ENCODE measurements around the gene NSUN2. TPM values are rescaled to one million over a fixed set of nuclear protein-coding genes. Genes with fewer than 3 reads are reported as not detected.

The NSUN2 gene
- total and polyA plus RNA-seq, 2 of the 4 experiments (the other 2 are of a cell fraction): 51.1 to 61.1 TPM

- Histone ChIP-seq H3K36me3 (ENCODE audit: control insufficient read depth, insufficient read depth, low read length) (no peaks in the 10 kb centered on the region), H3K4me3 (ENCODE audit: insufficient read depth, low read depth, low read length) (no peak overlapping the region), H2AK9ac (replicated peaks; ENCODE audit: low read depth, low read length, poor library complexity) (no peak overlapping the region), H3K79me1 (ENCODE audit: low read depth in 1 of 2, low read length in 2 of 2) (no peaks in the 10 kb centered on the region), H2BK5ac (ENCODE audit: low read depth, low read length, poor library complexity, severe bottlenecking) (no peak overlapping the region), H2BK15ac (ENCODE audit: low read depth, low read length) (no peak overlapping the region), H3K9ac (ENCODE audit: low read depth, low read length) (no peak overlapping the region), H4K20me1 (ENCODE audit: insufficient read depth, low read length) (no peaks in the 10 kb centered on the region), H3K4me1 (ENCODE audit: control insufficient read depth, insufficient read depth, low read length) (peaks cover 5% of the 10 kb centered on the region; the same call in 1 of the 2 replicates), H3K56ac (ENCODE audit: extremely low read depth, insufficient read depth, low read length) (no peak overlapping the region), H4K91ac (ENCODE audit: insufficient read depth, low read depth, low read length) (no peak overlapping the region), H2BK120ac (ENCODE audit: low read depth, low read length) (no peak overlapping the region), H2AK5ac (ENCODE audit: low read depth, low read length) (no peak overlapping the region), H3K23ac (ENCODE audit: low read depth, low read length) (no peak overlapping the region), H3K14ac (replicated peaks; ENCODE audit: low read depth, low read length) (no peak overlapping the region), H4K8ac (ENCODE audit: low read depth in 2 of 2, low read length in 2 of 2) (no peak overlapping the region), H3K9me3 (ENCODE audit: control insufficient read depth, insufficient read depth, low read length) (no peaks in the 10 kb centered on the region), H3K18ac (ENCODE audit: low read depth, low read length) (no peak overlapping the region), H2BK20ac (ENCODE audit: low read depth, low read length) (no peak overlapping the region), H3K27ac (ENCODE audit: insufficient read depth, low read length) (no peak overlapping the region), H3K9me1 (ENCODE audit: insufficient read depth, low read length) (no peaks in the 10 kb centered on the region), H3K27me3 (ENCODE audit: control insufficient read depth, insufficient read depth, low read length) (peaks cover 45% of the 10 kb centered on the region), H4K5ac (ENCODE audit: low read depth, low read length) (no peak overlapping the region), H3K4ac (ENCODE audit: low read depth, low read length) (no peak overlapping the region), H2AFZ (replicated peaks; ENCODE audit: low read length, poor library complexity) (no peak overlapping the region), H3K4me2 (ENCODE audit: low read depth, low read length) (no peak overlapping the region)
- intact Hi-C loops (cut with micrococcal nuclease): no loop called here
- no TSS peak for BruUV-seq (replicated peaks)
- no peak for ATAC-seq (ENCODE audit: low read depth)
- in situ Hi-C loops (cut with MboI; ENCODE audit: low sequenced_read_pairs): no loop called here
- dilution Hi-C loops (cut with HindIII; ENCODE audit: low sequenced_read_pairs, unreplicated experiment): no loop called here
- ChIA-PET POLR2A (ENCODE audit: unreplicated experiment) (no interaction called here), CTCF (no interaction called here)
- DNase-seq: no peak
- no CpG with 5 or more reads among the region's 1 CpG for WGBS, 2 experiments (ENCODE audit: extremely low coverage in 2 of 2, insufficient read length in 1 of 2)
- TF ChIP-seq FOS (IDR thresholded peaks at IDR 0.05; ENCODE audit: low read depth, low read length) (no peak), MAZ (IDR thresholded peaks at IDR 0.05; ENCODE audit: borderline replicate concordance, low read depth, low read length) (no peak), MAFK (IDR thresholded peaks at IDR 0.05; ENCODE audit: low read depth, low read length) (no peak), MXI1 (IDR thresholded peaks at IDR 0.05; ENCODE audit: borderline replicate concordance, low read depth, low read length) (no peak), RFX5 (IDR thresholded peaks at IDR 0.05; ENCODE audit: low read depth, low read length) (no peak), RAD21 (IDR thresholded peaks at IDR 0.05; ENCODE audit: low read length) (no peak), SMC3 (IDR thresholded peaks at IDR 0.05; ENCODE audit: low read depth, low read length) (no peak), USF2 (IDR thresholded peaks at IDR 0.05; ENCODE audit: low read depth, low read length) (no peak), CTCF (conservative IDR thresholded peaks at IDR 0.05; ENCODE audit: low read depth, low read length) (no peak), CEBPB (IDR thresholded peaks at IDR 0.05; ENCODE audit: low read depth, low read length) (no peak), CHD1 (IDR thresholded peaks at IDR 0.05; ENCODE audit: low read depth, low read length) (no peak), POLR2A (IDR thresholded peaks at IDR 0.05; ENCODE audit: low read depth, low read length) (no peak), BHLHE40 (IDR thresholded peaks at IDR 0.05; ENCODE audit: low read depth, low read length) (no peak), NFE2L2 (IDR thresholded peaks at IDR 0.05; ENCODE audit: low read depth, low read length) (no peak), RCOR1 (IDR thresholded peaks at IDR 0.05; ENCODE audit: insufficient replicate concordance, low read length) (no peak)
- TF ChIP-seq, protein P1, sequence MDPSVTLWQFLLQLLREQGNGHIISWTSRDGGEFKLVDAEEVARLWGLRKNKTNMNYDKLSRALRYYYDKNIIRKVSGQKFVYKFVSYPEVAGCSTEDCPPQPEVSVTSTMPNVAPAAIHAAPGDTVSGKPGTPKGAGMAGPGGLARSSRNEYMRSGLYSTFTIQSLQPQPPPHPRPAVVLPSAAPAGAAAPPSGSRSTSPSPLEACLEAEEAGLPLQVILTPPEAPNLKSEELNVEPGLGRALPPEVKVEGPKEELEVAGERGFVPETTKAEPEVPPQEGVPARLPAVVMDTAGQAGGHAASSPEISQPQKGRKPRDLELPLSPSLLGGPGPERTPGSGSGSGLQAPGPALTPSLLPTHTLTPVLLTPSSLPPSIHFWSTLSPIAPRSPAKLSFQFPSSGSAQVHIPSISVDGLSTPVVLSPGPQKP (IDR thresholded peaks at IDR 0.05; ENCODE audit: borderline replicate concordance, low read depth, low read length): no peak
Observed at GRCh38 chr5:6581090-6581489, 51.8 kb downstream of the NSUN2 start.
